ENCODE data around the gene CD82. TPM values are rescaled to one million over a fixed set of nuclear protein-coding genes. Genes with fewer than 3 reads are reported as not detected.

The CD82 gene
- total RNA-seq, 1 experiment from 2014 or later = 32.6 TPM

DNA sequence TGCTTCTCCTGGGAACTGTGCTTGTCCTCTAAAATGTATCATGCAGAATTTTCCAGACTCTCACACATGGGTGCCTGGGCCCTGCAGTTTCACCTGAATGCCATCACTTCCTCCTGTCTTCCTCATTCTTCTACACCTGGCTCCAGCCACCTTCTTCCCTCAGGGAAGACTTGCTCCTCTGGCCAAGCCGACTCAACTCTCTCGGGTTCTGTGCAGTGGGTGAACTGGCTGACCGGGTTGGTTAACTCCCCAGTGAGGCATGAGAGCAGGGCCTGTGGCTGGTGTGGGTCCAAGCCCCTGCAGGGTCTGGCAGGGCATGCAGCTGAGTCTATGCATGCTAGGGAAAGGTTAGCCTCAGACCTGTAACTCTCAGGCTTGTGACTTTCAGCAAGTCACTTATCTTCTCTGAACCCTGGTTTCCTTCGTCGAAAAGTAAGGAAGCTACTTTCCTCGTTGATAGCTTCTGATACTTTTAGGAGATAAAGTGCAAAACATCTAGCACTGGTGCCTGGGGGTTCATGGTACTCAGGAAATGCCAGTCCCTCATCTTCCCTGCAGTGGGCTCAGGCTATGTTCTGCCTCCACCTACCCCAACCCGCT is 11.9 kb downstream of the CD82 start:
- Mint-ChIP-seq H3K4me3 (ENCODE audit: low read depth, unreplicated experiment) (no peak overlapping the region), H3K27me3 (ENCODE audit: unreplicated experiment) (no peaks in the 10 kb centered on the region), H3K4me1 (ENCODE audit: low read depth, unreplicated experiment) (peaks cover 28% of the 10 kb centered on the region), H3K36me3 (ENCODE audit: insufficient read depth, unreplicated experiment) (no peaks in the 10 kb centered on the region), H3K9me3 (ENCODE audit: low read depth, unreplicated experiment) (no peaks in the 10 kb centered on the region), H3K27ac (ENCODE audit: unreplicated experiment) (no peak overlapping the region)
- CTCF ChIA-PET = no interaction called here
- BruUV-seq (replicated peaks) = no TSS peak
- intact Hi-C loops (cut with micrococcal nuclease; ENCODE audit: unreplicated experiment) = no loop called here
- no peak for TF ChIP-seq CTCF (IDR thresholded peaks at IDR 0.05; ENCODE audit: unreplicated experiment)
- no peak for DNase-seq

GRCh38 chr11:44578279-44578678 is 12.8 kb downstream of the CD82 start:
- Mint-ChIP-seq H3K27ac (ENCODE audit: unreplicated experiment) (no peak overlapping the region), H3K27me3 (ENCODE audit: unreplicated experiment) (no peaks in the 10 kb centered on the region), H3K4me1 (ENCODE audit: low read depth, unreplicated experiment) (peaks cover 21% of the 10 kb centered on the region), H3K4me3 (ENCODE audit: low read depth, unreplicated experiment) (no peak overlapping the region), H3K9me3 (ENCODE audit: low read depth, unreplicated experiment) (no peaks in the 10 kb centered on the region), H3K36me3 (ENCODE audit: insufficient read depth, unreplicated experiment) (no peaks in the 10 kb centered on the region)
- CTCF ChIA-PET = no interaction called here
- intact Hi-C loops (cut with micrococcal nuclease; ENCODE audit: unreplicated experiment) = no loop called here
- no TSS peak for BruUV-seq (replicated peaks)
- DNase-seq = no peak
- no peak for TF ChIP-seq CTCF (IDR thresholded peaks at IDR 0.05; ENCODE audit: unreplicated experiment)

GRCh38 chr11:44579302-44579761 is 13.9 kb downstream of the CD82 start:
- H3K4me1 Mint-ChIP-seq (ENCODE audit: low read depth, unreplicated experiment) = peaks cover 10% of the 10 kb centered on the region
- no peaks in the 10 kb centered on the region for H3K9me3 Mint-ChIP-seq (ENCODE audit: low read depth, unreplicated experiment)
- H3K27ac Mint-ChIP-seq (ENCODE audit: unreplicated experiment) = no peak overlapping the region
- DNase-seq = no peak
- CTCF ChIA-PET = no interaction called here
- H3K4me3 Mint-ChIP-seq (ENCODE audit: low read depth, unreplicated experiment) = no peak overlapping the region
- no peaks in the 10 kb centered on the region for H3K27me3 Mint-ChIP-seq (ENCODE audit: unreplicated experiment)
- no peak for TF ChIP-seq CTCF (IDR thresholded peaks at IDR 0.05; ENCODE audit: unreplicated experiment)
- H3K36me3 Mint-ChIP-seq (ENCODE audit: insufficient read depth, unreplicated experiment) = no peaks in the 10 kb centered on the region
- BruUV-seq (replicated peaks) = no TSS peak
- intact Hi-C loops (cut with micrococcal nuclease; ENCODE audit: unreplicated experiment) = no loop called here

DNA sequence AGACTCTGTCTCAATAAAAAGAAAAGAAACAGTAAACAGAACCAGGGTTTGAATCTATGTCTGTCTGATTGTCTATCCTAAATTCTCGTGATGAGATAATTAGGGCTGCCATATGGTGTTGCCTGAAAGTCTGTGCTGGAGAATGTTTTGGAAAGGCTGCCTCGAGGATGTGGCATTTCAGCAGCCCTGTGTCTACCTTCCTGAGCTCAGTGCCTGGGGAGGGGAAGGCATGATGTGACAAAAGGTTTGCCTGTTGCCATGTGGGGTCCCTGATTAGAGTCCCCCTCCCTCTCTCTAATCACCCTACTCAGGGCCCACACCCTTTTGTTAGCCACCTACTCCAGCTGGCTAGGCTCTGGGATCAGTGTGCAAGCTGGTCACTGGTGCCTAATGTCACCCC is 15.2 kb downstream of the CD82 start:
- Mint-ChIP-seq H3K36me3 (ENCODE audit: insufficient read depth, unreplicated experiment) (no peaks in the 10 kb centered on the region), H3K9me3 (ENCODE audit: low read depth, unreplicated experiment) (no peaks in the 10 kb centered on the region), H3K27ac (ENCODE audit: unreplicated experiment) (no peak overlapping the region), H3K4me3 (ENCODE audit: low read depth, unreplicated experiment) (no peak overlapping the region), H3K4me1 (ENCODE audit: low read depth, unreplicated experiment) (peaks cover 10% of the 10 kb centered on the region), H3K27me3 (ENCODE audit: unreplicated experiment) (no peaks in the 10 kb centered on the region)
- TF ChIP-seq CTCF (IDR thresholded peaks at IDR 0.05; ENCODE audit: unreplicated experiment) = no peak
- DNase-seq = no peak
- CTCF ChIA-PET = no interaction called here
- BruUV-seq (replicated peaks) = no TSS peak
- intact Hi-C loops (cut with micrococcal nuclease; ENCODE audit: unreplicated experiment) = no loop called here
